HG03342 (cell line): ENCODE results near the gene SOBP.

Experiments
- ATAC-seq: cut with Tn5 transposase; IDR thresholded peaks from one replicate; pipeline ENCODE4 v1.9.1; 2021; ENCODE audit warnings: mild to moderate bottlenecking, moderate library complexity; ENCODE audit not compliant: unreplicated experiment

Gene SOBP

DNA sequence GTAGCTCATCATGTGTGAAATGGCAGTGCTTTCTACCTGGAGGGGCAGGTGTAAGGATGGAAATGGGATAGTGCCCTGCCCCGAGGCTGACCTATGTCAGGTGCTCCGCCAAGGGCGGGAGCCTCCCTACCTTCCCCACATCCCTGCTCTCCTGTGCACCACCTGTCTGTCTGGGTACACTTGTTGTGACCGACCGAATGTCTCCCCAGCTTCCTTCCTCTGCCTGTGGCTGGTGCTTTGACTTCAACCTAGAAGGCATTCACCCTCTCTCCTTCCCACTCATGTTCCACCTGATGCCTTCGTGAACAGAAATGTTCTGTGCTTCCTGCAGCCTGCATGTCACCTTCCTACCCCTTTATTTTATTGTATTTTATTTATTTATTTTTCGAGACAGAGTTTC, 219.4 kb downstream of the SOBP start:
- no peak for ATAC-seq
